ENCODE data around the gene CENATAC.

DNA sequence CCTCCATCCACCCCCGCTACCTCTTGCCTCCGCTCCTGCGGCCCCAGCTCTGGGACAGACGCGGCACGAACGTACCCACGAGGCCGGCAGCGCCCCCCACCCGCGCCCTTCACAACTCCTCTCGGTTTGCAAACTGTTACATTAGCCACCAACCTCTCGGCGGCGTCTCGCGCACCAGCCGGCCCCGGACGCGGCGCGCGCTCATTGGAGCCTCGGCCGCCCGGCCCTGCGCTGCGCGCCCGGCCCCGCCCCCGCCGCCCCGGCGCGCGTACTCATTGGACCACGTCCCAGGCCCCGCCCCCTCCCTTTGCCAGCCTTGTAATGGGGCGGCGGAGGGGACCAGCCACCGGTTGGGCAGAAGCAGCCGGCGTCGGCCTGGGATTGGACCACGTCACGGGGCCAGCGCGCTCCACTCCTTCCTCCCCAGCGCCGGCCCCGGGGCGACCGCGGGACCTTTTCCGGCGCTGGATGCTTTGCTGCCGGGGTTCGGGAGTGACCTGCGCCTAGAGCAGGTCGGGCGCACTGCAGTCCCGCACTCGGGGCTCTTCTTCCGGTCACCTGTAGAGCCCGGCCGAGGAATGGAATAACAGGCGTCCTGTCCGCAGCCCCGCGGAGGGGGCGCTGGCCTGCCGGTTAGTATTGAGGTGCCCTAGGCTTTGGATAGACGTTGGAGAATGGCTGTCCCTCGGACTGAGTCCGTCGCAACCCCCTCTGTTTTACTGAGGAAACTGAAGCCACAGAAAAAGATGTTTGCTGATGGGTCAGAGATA is 59.2 kb downstream of the CENATAC start, which contains the start of gene HYOU1:
- TF ChIP-seq, protein P1, sequence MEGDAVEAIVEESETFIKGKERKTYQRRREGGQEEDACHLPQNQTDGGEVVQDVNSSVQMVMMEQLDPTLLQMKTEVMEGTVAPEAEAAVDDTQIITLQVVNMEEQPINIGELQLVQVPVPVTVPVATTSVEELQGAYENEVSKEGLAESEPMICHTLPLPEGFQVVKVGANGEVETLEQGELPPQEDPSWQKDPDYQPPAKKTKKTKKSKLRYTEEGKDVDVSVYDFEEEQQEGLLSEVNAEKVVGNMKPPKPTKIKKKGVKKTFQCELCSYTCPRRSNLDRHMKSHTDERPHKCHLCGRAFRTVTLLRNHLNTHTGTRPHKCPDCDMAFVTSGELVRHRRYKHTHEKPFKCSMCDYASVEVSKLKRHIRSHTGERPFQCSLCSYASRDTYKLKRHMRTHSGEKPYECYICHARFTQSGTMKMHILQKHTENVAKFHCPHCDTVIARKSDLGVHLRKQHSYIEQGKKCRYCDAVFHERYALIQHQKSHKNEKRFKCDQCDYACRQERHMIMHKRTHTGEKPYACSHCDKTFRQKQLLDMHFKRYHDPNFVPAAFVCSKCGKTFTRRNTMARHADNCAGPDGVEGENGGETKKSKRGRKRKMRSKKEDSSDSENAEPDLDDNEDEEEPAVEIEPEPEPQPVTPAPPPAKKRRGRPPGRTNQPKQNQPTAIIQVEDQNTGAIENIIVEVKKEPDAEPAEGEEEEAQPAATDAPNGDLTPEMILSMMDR (conservative IDR thresholded peaks at IDR 0.05; ENCODE audit: low read length), result peak; percentile 50; the same call in 1 of the 2 replicates
- TF ChIP-seq EZH2phosphoT487 (IDR thresholded peaks at IDR 0.05; ENCODE audit: borderline replicate concordance, low read depth, low read length), result no peak
